GM19351 (cell line): ENCODE results near the gene HSP90AB1.
A peak's percentile ranks its signal among the peaks of the same experiment; 100 is the strongest.

Experiments used
- ATAC-seq: cut with Tn5 transposase; IDR thresholded peaks from one replicate; pipeline ENCODE4 v1.9.1; 2021; ENCODE audit warnings: mild to moderate bottlenecking, moderate library complexity; ENCODE audit not compliant: unreplicated experiment

HSP90AB1 gene

GRCh38 chr6:44246663-44247337 lies at the start of gene HSP90AB1:
HSP90AB1 (plus strand) TSS chr6:44247101; CDS start chr6:44248630, 1,529 bp downstream.
- peak; percentile 56 for ATAC-seq

- no peak for ATAC-seq
These were observed 48.2 kb upstream of the HSP90AB1 start for GRCh38 chr6:44198684-44199083.

GRCh38 chr6:44199883-44200282 lies 47.0 kb upstream of the HSP90AB1 start:
- ATAC-seq = no peak

GRCh38 chr6:44201200-44201599 lies 45.7 kb upstream of the HSP90AB1 start:
- no peak for ATAC-seq

GRCh38 chr6:44201638-44202303 lies 45.1 kb upstream of the HSP90AB1 start:
- no peak for ATAC-seq

GRCh38 chr6:44202332-44202971 lies 44.4 kb upstream of the HSP90AB1 start:
- ATAC-seq = no peak

- no peak for ATAC-seq
These were observed 43.7 kb upstream of the HSP90AB1 start for GRCh38 chr6:44202972-44203750.

- no peak for ATAC-seq
These were observed 42.9 kb upstream of the HSP90AB1 start for GRCh38 chr6:44203955-44204354.

- ATAC-seq = no peak
These were observed 38.9 kb upstream of the HSP90AB1 start for GRCh38 chr6:44207966-44208365.

GRCh38 chr6:44211284-44211683 lies 35.6 kb upstream of the HSP90AB1 start:
- no peak for ATAC-seq

GRCh38 chr6:44214307-44214706 lies 32.6 kb upstream of the HSP90AB1 start:
- ATAC-seq = no peak

- ATAC-seq = no peak
These were observed 30.1 kb upstream of the HSP90AB1 start, which contains the start of gene MYMX for GRCh38 chr6:44216677-44217331. MYMX (plus strand) TSS chr6:44216926; CDS start chr6:44217472, 546 bp downstream.

- ATAC-seq = no peak
These were observed 29.4 kb upstream of the HSP90AB1 start for GRCh38 chr6:44217332-44218143.

GRCh38 chr6:44219053-44219814 lies 27.7 kb upstream of the HSP90AB1 start:
- ATAC-seq = peak; percentile 50

- ATAC-seq = no peak
These were observed 26.8 kb upstream of the HSP90AB1 start for GRCh38 chr6:44219815-44220784.

- ATAC-seq = no peak
These were observed 26.0 kb upstream of the HSP90AB1 start for GRCh38 chr6:44220913-44221290.

GRCh38 chr6:44221291-44221960 lies 25.5 kb upstream of the HSP90AB1 start:
- peak; percentile 48 for ATAC-seq
